K562 (cell line): Measurements from ENCODE around the gene BCAS4. TPM values are rescaled to one million over a fixed set of nuclear protein-coding genes. Genes with fewer than 3 reads are reported as not detected.

ENCODE experiments used
- ATAC-seq: fragments of 200-7000 bp; cut with Tn5 transposase; 3 replicates; pipeline ENCODE4 v1.9.1; 2020; ENCODE audit warnings: moderate library complexity
- BruUV-seq: library from RNA; stranded (reverse); fragments of 400-500 nt; replicated peaks from 2 replicates; lab custom pipeline; 2021; lab: Mats Ljungman, UMichigan
- CTCF ChIA-PET: fragments of 300-600 bp; formaldehyde crosslinking; extraction: SDS; loops from one replicate; lab custom pipeline; 2021; ENCODE audit warnings: low intra/inter-chr PET ratio; lab: Yijun Ruan, JAX
- POLR2A ChIA-PET: fragments of 300-600, 350-650 bp; sonication (Branson Sonifier 250); formaldehyde crosslinking; extraction: SDS; loops from one replicate; lab custom pipeline; 2021; ENCODE audit warnings: antibody characterized with exemption, inconsistent platforms; lab: Yijun Ruan, JAX
- DNase-seq, 4 experiments: peaks; one replicate each; pipeline versions ENCODE4 v3.0.0 to v3.0.0-alpha.2; 2011 to 2018; ENCODE audit warnings: low spot score in 3 of 4, mixed read lengths in 3 of 4; ENCODE audit errors: extremely low read depth in 1 of 4
- FAIRE-seq: peaks from 2 replicates; lab custom pipeline; 2011; peaks lifted over from hg19 to GRCh38; lab: Jason Lieb, UNC
- H2AFZ ChIP-seq: 2 replicates; pipeline ENCODE4 v1.6.0; 2011; ENCODE audit warnings: low read depth, low read length, control low read depth, inconsistent platforms
- H3K27ac ChIP-seq: fragments of 200-600 bp; 3 replicates; pipeline ENCODE4 v1.8.0; 2011; ENCODE audit warnings: low read depth, mild to moderate bottlenecking, control low read depth, inconsistent platforms, low read length, moderate library complexity, mixed read lengths; ENCODE audit errors: extremely low read depth
- H3K27me3 ChIP-seq, 2 experiments: fragments of 300-600 bp in 1 of 2; 2 replicates in 1 of 2; 3 replicates in 1 of 2; pipeline versions ENCODE4 v1.6.0 to v1.8.0; 2011; ENCODE audit warnings: inconsistent platforms in 2 of 2, low read length in 2 of 2, mild to moderate bottlenecking in 1 of 2, mixed read lengths in 1 of 2, moderate library complexity in 1 of 2; ENCODE audit not compliant: control insufficient read depth in 2 of 2, insufficient read depth in 2 of 2
- H3K36me3 ChIP-seq: fragments of 300-600 bp; 3 replicates; pipeline ENCODE4 v1.8.0; 2011; ENCODE audit warnings: mild to moderate bottlenecking, low read length, inconsistent platforms; ENCODE audit not compliant: control insufficient read depth, insufficient read depth
- H3K4me1 ChIP-seq, 2 experiments: fragments of 200-600 bp in 1 of 2; replicated peaks in 1 of 2; 2 replicates in 1 of 2; 3 replicates in 1 of 2; pipeline versions ENCODE4 v1.5.1 to v1.8.0; 2011; ENCODE audit warnings: inconsistent platforms in 2 of 2, low read length in 2 of 2, mild to moderate bottlenecking in 1 of 2, mixed read lengths in 1 of 2, moderate library complexity in 1 of 2; ENCODE audit not compliant: control insufficient read depth in 2 of 2, insufficient read depth in 2 of 2
- H3K4me2 ChIP-seq: 2 replicates; pipeline ENCODE4 v1.6.1; 2011; ENCODE audit warnings: low read length, control low read depth, inconsistent platforms, mixed read lengths; ENCODE audit not compliant: insufficient read depth
- H3K4me3 ChIP-seq: fragments of 200-600 bp; sonication (generic), shearing (Covaris generic); 2 replicates; pipeline ENCODE4 v1.5.1; 2016; ENCODE audit warnings: control low read depth, inconsistent platforms
- H3K79me2 ChIP-seq: fragments of 200-600 bp; 3 replicates; pipeline ENCODE4 v1.8.0; 2011; ENCODE audit warnings: low read length, inconsistent platforms; ENCODE audit not compliant: control insufficient read depth, insufficient read depth
- H3K9ac ChIP-seq, 2 experiments: 2 replicates each; pipeline versions ENCODE4 v1.6.0 to v1.6.1; 2011; ENCODE audit warnings: low read depth in 2 of 2, low read length in 2 of 2, control low read depth in 1 of 2, inconsistent platforms in 1 of 2, mild to moderate bottlenecking in 1 of 2, mixed read lengths in 1 of 2; ENCODE audit not compliant: insufficient read depth in 1 of 2
- H3K9me1 ChIP-seq: one replicate; pipeline ENCODE4 v1.6.0; 2011; ENCODE audit warnings: inconsistent platforms, mild to moderate bottlenecking, low read length, moderate library complexity; ENCODE audit not compliant: control insufficient read depth, insufficient read depth
- H3K9me3 ChIP-seq: replicated peaks from 2 replicates; pipeline ENCODE4 v1.5.1; 2011; ENCODE audit warnings: low read depth, low read length, inconsistent platforms; ENCODE audit not compliant: control insufficient read depth, insufficient read depth
- H4K20me1 ChIP-seq: replicated peaks from 2 replicates; pipeline ENCODE4 v1.6.1; 2011; ENCODE audit warnings: low read length, inconsistent platforms, mixed read lengths; ENCODE audit not compliant: control insufficient read depth, insufficient read depth
- BRD9 ChIP-seq: fragments of 450-650 bp; IDR thresholded peaks from 2 replicates; pipeline ENCODE4 v1.6.1; 2018; ENCODE audit warnings: low read depth; ENCODE audit not compliant: partially characterized antibody
- DPF2 ChIP-seq: fragments of 450-650 bp; IDR thresholded peaks from 2 replicates; pipeline ENCODE4 v1.6.1; 2016
- FOSL1 ChIP-seq: fragments of 200-800 bp; sonication (Bioruptor generic); conservative IDR thresholded peaks from 2 replicates; pipeline ENCODE4 v1.6.1; 2016; ENCODE audit warnings: missing genetic modification characterization, missing compliant biosample characterization
- GTF2F1 ChIP-seq: IDR thresholded peaks from 2 replicates; pipeline ENCODE4 v1.6.1; 2011; ENCODE audit warnings: low read depth, low read length, improper control_type of control experiment
- KLF1 ChIP-seq: fragments of 450-650 bp; IDR thresholded peaks from 2 replicates; pipeline ENCODE4 v1.6.1; 2016; ENCODE audit warnings: missing genetic modification characterization, missing compliant biosample characterization
- MECOM ChIP-seq: fragments of 250-450 bp; sonication (Bioruptor Pico); IDR thresholded peaks from 2 replicates; pipeline ENCODE4 v1.8.0; 2022; ENCODE audit warnings: inconsistent platforms
- ZNF12 ChIP-seq: sonication (generic); formaldehyde crosslinking; IDR thresholded peaks from 2 replicates; pipeline ENCODE4 v1.4.0; 2020; ENCODE audit warnings: mild to moderate bottlenecking, missing genetic modification reagents
- ZNF785 ChIP-seq: fragments of 250-450 bp; sonication (Bioruptor Pico); IDR thresholded peaks from 2 replicates; pipeline ENCODE4 v1.4.0; 2020; ENCODE audit warnings: mild to moderate bottlenecking
- WGBS: fragments of 100-300 bp; shearing (Covaris generic); methylation state at CpG from one replicate; pipeline ENCODE4 v1.1.6; 2016; ENCODE audit warnings: low coverage, mixed read lengths; ENCODE audit not compliant: insufficient coverage; ENCODE audit errors: missing lambda C conversion rate; 5-methylcytosine and 5-hydroxymethylcytosine counted together
- in situ Hi-C: fragments of 300-500 bp; cut with MboI; formaldehyde crosslinking; loops from 4 replicates; pipeline ENCODE4 v1.15.0; 2018; ENCODE audit warnings: inconsistent platforms, mixed read lengths
- intact Hi-C: fragments of 100-400 bp; cut with micrococcal nuclease; formaldehyde crosslinking; loops from 2 replicates; pipeline ENCODE4 v1.14.2; 2022
- polyA plus RNA-seq, 8 experiments: library from polyadenylated mRNA; depleted of rRNA in 4 of 8; stranded (reverse) in 5 of 8; unstranded in 3 of 8; fragments of >200 nt; fragmentation: Nextera tagmentation in 2 of 8; fragmentation: Illumina TruSeq in 1 of 8; extraction: Ambion mirVana in 2 of 8; extraction: Trizol in 1 of 8; gene quantifications; 2 replicates each; pipeline versions ENCODE4 v1.2.1 to v1.2.3, GENCODE V29; 2011 to 2014; ENCODE audit warnings: inconsistent platforms in 1 of 8, missing spikeins in 1 of 8
- total RNA-seq, 7 experiments: library from RNA; depleted of rRNA in 6 of 7; stranded (reverse); fragments of >200 nt in 6 of 7; fragmentation: Illumina TruSeq in 2 of 7; extraction: Trizol in 2 of 7; gene quantifications; 2 replicates each; pipeline versions ENCODE4 v1.2.1 to v1.2.3, GENCODE V29; 2011 to 2021; ENCODE audit warnings: low replicate concordance in 1 of 7

BCAS4 gene
- total and polyA plus RNA-seq, 9 of the 15 experiments (the other 6 are each of a cell fraction or from before 2014, with no cell fraction given), result 0.15 to 2.3 (median 0.47) TPM

GRCh38 chr20:50838322-50838625 is 43.4 kb downstream of the BCAS4 start:
- no peak overlapping the region; the same call in 2 of the 3 replicates for H3K27ac ChIP-seq
- peak overlapping the region; percentile 75 for H2AFZ ChIP-seq
- POLR2A ChIA-PET, result interaction anchor here (1.2 kb wide), 1 partner anchor 9 kb away, joined by 3 read pairs; no protein-coding TSS in a partner anchor
- CTCF ChIA-PET, result no interaction called here
- no peaks in the 10 kb centered on the region for H4K20me1 ChIP-seq
- H3K9ac ChIP-seq, result peak overlapping the region in 1 of 2 experiments; percentile 75; a peak in 1 of 4 replicates
- H3K9me1 ChIP-seq, result no peaks in the 10 kb centered on the region
- in situ Hi-C loops (no loop called here), intact Hi-C loops (no loop called here)
- no peak for DNase-seq
- H3K4me2 ChIP-seq, result peak overlapping the region; percentile 48
- no peak for ATAC-seq
- H3K36me3 ChIP-seq, result no peaks in the 10 kb centered on the region
- no peaks in the 10 kb centered on the region for H3K9me3 ChIP-seq
- TF ChIP-seq ZNF12 (no peak), FOSL1 (tag) (0 out of 2 replicates have a peak, but pooled peaks have one; percentile 42), MECOM (CRISPR knock-in tag) (no peak), GTF2F1 (no peak), ZNF785 (CRISPR knock-in tag) (no peak), DPF2 (peak; percentile 7; the same call in 1 of the 2 replicates), KLF1 (tag) (0 out of 2 replicates have a peak, but pooled peaks have one; percentile 76), BRD9 (no peak)
- H3K79me2 ChIP-seq, result no peaks in the 10 kb centered on the region
- no peak for FAIRE-seq
- H3K4me3 ChIP-seq, result no peak overlapping the region
- peaks cover 9 to 22% of the 10 kb centered on the region in 2 experiments for H3K4me1 ChIP-seq
- WGBS, result 51% methylated on average over 8 of the region's 8 CpGs
- no TSS peak for BruUV-seq
- H3K27me3 ChIP-seq, result no peaks in the 10 kb centered on the region
